ENCODE measurements around the gene TCN2.

GRCh38 chr22:30600921-30601320 lies 6.1 kb upstream of the TCN2 start:
- TF ChIP-seq CTCF (conservative IDR thresholded peaks at IDR 0.05 in 1 of 2, IDR thresholded peaks at IDR 0.05 in 1 of 2; ENCODE audit: low read depth in 1 of 2, low read length in 2 of 2) = no peak
- no peak for TF ChIP-seq EZH2 (IDR thresholded peaks at IDR 0.05; ENCODE audit: low read length, missing control alignments)
